Ishikawa (cell line): ENCODE data around the gene TMEM184B.
A peak's percentile ranks its signal among the peaks of the same experiment; 100 is the strongest.

Source experiments
- CEBPB ChIP-seq: IDR thresholded peaks from 2 replicates; pipeline ENCODE4 v1.6.1; 2012
- CREB1 ChIP-seq: IDR thresholded peaks from 2 replicates; pipeline ENCODE4 v1.6.1; 2012; ENCODE audit warnings: low read depth
- EGR1 ChIP-seq: IDR thresholded peaks from 2 replicates; pipeline ENCODE4 v1.6.1; 2012
- EP300 ChIP-seq: IDR thresholded peaks from 2 replicates; pipeline ENCODE4 v1.6.1; 2012; ENCODE audit warnings: borderline replicate concordance
- FOXM1 ChIP-seq: IDR thresholded peaks from 2 replicates; pipeline ENCODE4 v1.6.1; 2012; ENCODE audit warnings: low read depth, borderline replicate concordance
- NFIC ChIP-seq: IDR thresholded peaks from 2 replicates; pipeline ENCODE4 v1.6.1; 2012
- RAD21 ChIP-seq: IDR thresholded peaks from 2 replicates; pipeline ENCODE4 v1.6.1; 2012; ENCODE audit warnings: low read depth
- TAF1 ChIP-seq: IDR thresholded peaks from 2 replicates; pipeline ENCODE4 v1.6.1; 2012; ENCODE audit warnings: low read depth, mild to moderate bottlenecking
- TCF12 ChIP-seq: IDR thresholded peaks from 2 replicates; pipeline ENCODE4 v1.6.1; 2012; ENCODE audit warnings: low read depth
- TEAD4 ChIP-seq: IDR thresholded peaks from 2 replicates; pipeline ENCODE4 v1.6.1; 2012
- USF1 ChIP-seq: IDR thresholded peaks from 2 replicates; pipeline ENCODE4 v1.6.1; 2012
- YY1 ChIP-seq: IDR thresholded peaks from 2 replicates; pipeline ENCODE4 v1.6.1; 2012; ENCODE audit warnings: low read depth
- ZBTB7A ChIP-seq: IDR thresholded peaks from 2 replicates; pipeline ENCODE4 v1.6.1; 2012; ENCODE audit warnings: low read depth
- TF ChIP-seq, protein P1 (sequence below): IDR thresholded peaks from 2 replicates; pipeline ENCODE4 v1.6.1; 2012; ENCODE audit warnings: low read depth, mild to moderate bottlenecking
- TF ChIP-seq, protein P2 (sequence below): IDR thresholded peaks from 2 replicates; pipeline ENCODE4 v1.6.1; 2012

Gene TMEM184B

GRCh38 chr22:38233427-38233826 is 39.4 kb downstream of the TMEM184B start:
- TF ChIP-seq NFIC: no peak
- TF ChIP-seq, protein P1, sequence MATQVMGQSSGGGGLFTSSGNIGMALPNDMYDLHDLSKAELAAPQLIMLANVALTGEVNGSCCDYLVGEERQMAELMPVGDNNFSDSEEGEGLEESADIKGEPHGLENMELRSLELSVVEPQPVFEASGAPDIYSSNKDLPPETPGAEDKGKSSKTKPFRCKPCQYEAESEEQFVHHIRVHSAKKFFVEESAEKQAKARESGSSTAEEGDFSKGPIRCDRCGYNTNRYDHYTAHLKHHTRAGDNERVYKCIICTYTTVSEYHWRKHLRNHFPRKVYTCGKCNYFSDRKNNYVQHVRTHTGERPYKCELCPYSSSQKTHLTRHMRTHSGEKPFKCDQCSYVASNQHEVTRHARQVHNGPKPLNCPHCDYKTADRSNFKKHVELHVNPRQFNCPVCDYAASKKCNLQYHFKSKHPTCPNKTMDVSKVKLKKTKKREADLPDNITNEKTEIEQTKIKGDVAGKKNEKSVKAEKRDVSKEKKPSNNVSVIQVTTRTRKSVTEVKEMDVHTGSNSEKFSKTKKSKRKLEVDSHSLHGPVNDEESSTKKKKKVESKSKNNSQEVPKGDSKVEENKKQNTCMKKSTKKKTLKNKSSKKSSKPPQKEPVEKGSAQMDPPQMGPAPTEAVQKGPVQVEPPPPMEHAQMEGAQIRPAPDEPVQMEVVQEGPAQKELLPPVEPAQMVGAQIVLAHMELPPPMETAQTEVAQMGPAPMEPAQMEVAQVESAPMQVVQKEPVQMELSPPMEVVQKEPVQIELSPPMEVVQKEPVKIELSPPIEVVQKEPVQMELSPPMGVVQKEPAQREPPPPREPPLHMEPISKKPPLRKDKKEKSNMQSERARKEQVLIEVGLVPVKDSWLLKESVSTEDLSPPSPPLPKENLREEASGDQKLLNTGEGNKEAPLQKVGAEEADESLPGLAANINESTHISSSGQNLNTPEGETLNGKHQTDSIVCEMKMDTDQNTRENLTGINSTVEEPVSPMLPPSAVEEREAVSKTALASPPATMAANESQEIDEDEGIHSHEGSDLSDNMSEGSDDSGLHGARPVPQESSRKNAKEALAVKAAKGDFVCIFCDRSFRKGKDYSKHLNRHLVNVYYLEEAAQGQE: no peak
- TF ChIP-seq CEBPB: no peak
- no peak for TF ChIP-seq FOXM1
- no peak for TF ChIP-seq ZBTB7A
- TF ChIP-seq, protein P2, sequence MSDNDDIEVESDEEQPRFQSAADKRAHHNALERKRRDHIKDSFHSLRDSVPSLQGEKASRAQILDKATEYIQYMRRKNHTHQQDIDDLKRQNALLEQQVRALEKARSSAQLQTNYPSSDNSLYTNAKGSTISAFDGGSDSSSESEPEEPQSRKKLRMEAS: no peak
- TF ChIP-seq CREB1: no peak
- no peak for TF ChIP-seq EP300
- no peak for TF ChIP-seq TEAD4
- no peak for TF ChIP-seq TAF1
- TF ChIP-seq USF1: no peak
- no peak for TF ChIP-seq TCF12
- no peak for TF ChIP-seq RAD21
- no peak for TF ChIP-seq YY1
- no peak for TF ChIP-seq EGR1

GRCh38 chr22:38232196-38232595 is 40.6 kb downstream of the TMEM184B start:
- TF ChIP-seq, protein P2: no peak
- TF ChIP-seq NFIC (no peak), TAF1 (no peak)

DNA sequence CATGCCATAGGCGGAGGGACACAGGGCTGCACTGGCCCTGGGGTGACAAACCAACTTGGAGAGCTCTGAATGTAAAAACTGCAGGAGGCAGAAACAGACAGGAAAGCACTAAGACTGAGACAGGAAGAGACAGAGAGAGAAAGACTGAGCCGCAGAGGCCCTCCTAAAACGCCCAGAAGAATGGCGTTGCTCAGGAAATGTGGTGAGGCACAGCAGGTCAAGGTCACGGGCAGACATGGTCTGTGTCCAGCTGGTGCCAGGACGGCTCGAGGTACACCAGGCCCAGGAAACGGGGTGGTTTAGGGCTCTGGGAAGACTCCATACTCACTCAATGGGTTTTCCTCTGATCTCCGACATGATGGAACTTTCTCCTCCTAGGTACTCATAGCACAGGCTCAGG is 41.9 kb downstream of the TMEM184B start:
- TF ChIP-seq NFIC (no peak), TAF1 (no peak), CEBPB (no peak), EP300 (no peak), FOXM1 (no peak), YY1 (no peak), TEAD4 (no peak), USF1 (no peak), EGR1 (no peak)
- TF ChIP-seq, protein P1: no peak
- TF ChIP-seq, protein P2: no peak

DNA sequence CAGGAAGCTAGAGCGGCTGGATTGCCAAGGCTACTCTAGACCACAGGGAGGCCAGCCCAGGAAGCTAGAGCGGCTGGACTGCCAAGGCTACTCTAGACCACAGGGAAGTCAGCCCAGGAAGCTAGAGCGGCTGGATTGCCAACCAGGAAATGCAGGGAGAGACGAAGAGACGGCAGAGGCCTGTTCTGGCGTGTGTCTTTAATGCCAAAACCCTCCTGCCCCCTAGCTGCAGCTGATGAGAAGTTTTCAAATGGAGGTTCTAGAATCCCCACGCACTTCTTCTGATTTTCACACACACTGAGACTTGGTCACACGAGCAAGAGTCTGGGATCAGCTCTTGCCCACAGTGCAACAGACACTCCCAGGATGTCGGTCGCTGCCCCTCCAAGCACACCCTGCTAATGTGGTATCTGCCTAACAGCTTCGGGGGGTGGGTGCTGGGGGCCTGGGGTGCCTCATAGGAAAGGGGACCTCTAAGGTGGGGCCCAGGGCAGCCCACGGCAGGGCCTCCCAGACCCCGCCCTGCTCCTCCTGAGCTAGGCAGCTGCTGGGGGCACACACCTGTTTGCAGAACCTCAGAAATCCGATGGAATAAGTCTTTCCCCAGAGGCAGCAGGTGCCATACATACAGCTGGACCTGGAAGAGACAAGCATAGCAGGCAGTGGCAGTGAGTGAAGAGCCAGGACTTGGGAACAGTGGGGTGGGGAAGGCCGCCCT is 42.5 kb downstream of the TMEM184B start:
- no peak for TF ChIP-seq TEAD4
- no peak for TF ChIP-seq CREB1
- TF ChIP-seq, protein P1: no peak
- peak; percentile 37; the same call in 1 of the 2 replicates for TF ChIP-seq RAD21
